GM19328 (cell line): ENCODE measurements around the gene MAP4K5.
"Not testable (repeated sequence)": the region's sequence is repeated elsewhere in the genome, so short reads cannot be mapped to it uniquely, and the experiment has no call there.

Source experiments
- ATAC-seq: cut with Tn5 transposase; IDR thresholded peaks from one replicate; pipeline ENCODE4 v1.9.1; 2021; ENCODE audit warnings: mild to moderate bottlenecking, moderate library complexity; ENCODE audit not compliant: unreplicated experiment

Gene MAP4K5

DNA sequence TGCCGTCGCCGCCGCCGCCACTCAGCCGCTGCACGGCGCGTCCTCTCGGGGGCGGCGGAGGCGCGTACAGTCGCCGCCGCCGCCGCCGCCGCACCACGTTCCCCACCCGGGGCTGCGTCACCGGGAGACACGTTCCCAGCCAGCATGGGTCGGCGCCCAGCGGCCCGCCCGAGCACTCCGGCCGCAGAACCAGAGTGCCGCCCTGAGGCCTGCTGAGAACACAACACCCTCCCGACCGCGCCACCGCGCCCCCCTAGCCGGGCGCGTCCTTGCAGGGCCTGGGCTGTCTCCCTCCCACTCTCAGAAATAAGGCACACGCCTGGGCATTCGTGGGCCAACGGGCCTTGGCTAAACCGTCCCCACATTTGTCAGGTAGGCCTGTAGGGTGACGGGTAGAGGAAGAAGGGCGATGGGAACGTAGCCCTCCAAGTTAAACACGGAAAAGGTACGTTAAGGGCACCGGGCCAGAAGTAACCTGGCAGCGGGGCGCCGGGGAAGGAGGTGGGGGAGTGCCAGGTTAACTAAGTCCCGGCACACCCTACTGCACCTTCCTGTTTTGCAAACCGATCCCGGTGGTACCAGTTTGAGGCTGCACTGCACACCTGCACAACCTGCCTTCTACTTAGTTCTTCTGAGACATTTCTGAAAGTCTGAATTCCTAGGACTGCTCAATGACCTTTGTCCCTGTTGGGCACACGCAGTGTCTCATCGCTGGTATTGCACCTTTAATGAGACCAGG lies at the start of gene MAP4K5:
TSS of gene MAP4K5 (minus strand) at position 68 of the 739 bp plus-strand sequence. CDS start 520 bp downstream, outside the sequence.
- ATAC-seq, result peak; percentile 97

DNA sequence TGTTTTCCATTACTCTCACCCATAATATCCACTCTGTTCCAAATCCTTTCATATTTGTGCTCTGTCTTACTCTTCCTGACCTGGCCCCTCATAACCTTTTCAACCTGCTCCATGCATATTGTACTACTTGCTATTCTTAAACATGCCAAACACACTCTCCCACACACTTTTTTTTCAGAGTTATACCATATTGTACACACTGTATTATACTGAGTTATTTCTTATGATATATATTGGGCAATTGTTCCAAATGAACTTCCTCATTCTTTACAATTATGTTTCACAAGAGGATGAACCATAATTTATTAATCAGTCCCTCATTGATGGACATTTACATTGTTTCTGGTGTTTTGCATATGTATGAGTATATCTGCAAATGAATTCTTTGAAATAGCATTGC lies 46.1 kb upstream of the MAP4K5 start:
- ATAC-seq, result no peak

- no peak for ATAC-seq
Observed at GRCh38 chr14:50577982-50578381, 45.6 kb upstream of the MAP4K5 start.

GRCh38 chr14:50575769-50576168 lies 43.4 kb upstream of the MAP4K5 start:
- ATAC-seq, result no peak

DNA sequence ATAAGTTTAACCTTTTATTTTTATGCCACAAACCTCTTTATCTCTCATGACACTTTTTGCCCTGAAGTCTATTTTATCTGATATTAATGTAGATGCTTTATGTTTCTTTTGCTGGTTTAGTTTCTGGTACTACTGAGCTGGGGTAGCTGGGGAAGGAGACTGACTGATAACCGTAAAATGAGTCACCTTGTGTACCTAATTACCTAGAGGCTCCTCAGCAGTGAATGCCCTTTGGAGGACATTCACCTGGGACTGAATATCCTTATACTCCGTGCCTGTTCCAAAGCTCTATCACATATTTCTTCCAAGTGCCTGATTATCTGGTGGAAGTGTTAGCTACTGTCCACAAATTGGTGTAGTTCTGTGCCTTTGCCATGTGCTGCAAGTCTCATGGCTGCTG lies 41.5 kb upstream of the MAP4K5 start:
- no peak for ATAC-seq

DNA sequence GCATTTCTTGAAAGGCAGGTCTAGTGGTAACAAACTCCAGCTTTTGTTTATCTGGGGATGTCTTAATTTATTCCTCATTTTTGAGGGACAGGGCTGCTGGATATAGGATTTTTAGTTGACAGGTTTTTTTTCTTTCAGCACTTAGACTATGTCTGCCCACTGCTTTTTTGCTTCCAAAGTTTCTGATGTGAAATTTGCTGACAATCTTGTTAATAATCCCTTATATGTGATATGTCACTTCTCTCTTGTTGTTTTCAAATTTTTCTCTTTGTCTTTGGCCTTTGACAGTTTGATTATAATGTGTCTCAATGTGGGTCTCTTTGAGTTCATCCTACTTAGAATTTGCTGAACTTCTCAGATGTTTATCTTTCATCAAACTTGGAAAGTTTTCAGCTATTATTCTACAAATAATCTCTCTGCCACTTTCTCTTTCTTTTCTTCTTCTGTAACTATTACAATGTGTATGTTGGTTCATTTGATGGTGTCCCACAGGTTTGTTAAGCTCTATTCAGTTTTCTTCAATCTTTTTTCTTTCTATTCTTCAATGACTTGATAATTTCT lies 37.4 kb upstream of the MAP4K5 start:
- ATAC-seq, result no peak

- no peak for ATAC-seq
Observed at GRCh38 chr14:50562841-50563240, 30.5 kb upstream of the MAP4K5 start.

- ATAC-seq, result peak; percentile 21
Observed at GRCh38 chr14:50560931-50561285, 28.5 kb upstream of the MAP4K5 start.

DNA sequence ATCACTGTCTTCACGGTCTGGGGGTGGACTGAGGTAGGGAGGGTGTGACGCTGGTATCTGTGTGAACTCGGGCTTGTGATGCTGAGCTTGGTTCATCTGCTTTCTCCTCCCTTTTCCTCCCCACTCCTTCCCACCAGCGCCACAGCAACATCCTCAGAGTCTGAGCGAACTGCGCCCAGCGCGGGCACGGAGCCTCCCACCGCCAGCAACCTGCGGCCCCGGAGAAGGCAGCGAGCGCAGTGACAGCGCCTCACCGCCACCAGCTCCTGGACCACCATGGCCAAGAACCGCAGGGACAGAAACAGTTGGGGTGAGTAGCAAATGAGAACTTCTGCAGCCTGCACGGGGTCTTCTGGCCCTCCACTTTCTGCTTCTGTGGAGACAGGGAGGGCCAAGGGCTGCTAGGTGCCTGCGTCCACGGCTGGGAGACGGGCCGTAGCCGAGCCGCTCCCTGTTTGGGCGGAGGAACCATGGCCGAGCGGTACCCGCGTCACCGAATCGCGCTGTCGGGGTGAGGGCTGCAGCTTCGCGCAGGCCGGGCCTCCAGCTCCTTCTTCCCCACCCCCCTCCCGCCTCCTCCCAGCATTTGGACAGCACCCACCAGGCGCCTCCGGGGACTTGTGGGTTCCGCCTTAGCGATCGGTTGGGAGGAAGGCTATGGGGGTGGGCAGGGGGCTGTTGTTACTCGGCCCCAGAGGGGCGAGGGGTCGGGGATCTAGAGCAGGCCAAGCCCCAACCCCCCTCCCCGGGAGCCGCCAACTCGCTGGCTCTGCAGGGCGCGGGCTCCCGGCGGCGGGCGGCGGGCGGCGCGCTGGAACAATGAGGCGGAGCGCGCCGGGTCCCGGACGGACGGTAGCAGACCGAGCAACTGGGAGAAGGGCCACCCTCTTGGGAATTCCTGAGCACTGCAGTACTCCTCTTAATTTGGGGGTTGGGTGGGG lies 27.9 kb upstream of the MAP4K5 start, which contains the start of gene ATL1:
TSS of gene ATL1 (plus strand) at position 156 of the 941 bp plus-strand sequence. CDS start at position 277, 121 bp downstream.
- ATAC-seq, result peak; percentile 48

- not testable (repeated sequence) for ATAC-seq
Observed at GRCh38 chr14:50552796-50553195, 20.4 kb upstream of the MAP4K5 start.

DNA sequence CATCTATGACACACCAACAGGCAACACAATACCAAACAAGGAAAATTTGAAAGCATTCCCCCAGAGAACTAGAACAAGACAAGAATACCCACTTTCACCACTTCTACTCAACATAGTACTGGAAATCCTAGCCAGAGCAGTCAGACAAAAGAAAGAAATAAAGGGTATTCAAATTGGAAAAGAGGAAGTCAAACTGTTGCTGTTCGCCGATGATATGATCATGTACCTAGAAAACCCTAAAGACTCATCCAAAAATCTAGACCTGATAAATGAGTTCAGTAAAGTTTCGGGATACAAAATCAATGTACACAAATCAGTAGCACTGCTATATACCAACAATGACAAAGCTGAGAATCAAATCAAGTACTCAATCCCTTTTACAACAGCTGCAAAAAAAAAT lies 19.5 kb upstream of the MAP4K5 start:
- no peak for ATAC-seq

DNA sequence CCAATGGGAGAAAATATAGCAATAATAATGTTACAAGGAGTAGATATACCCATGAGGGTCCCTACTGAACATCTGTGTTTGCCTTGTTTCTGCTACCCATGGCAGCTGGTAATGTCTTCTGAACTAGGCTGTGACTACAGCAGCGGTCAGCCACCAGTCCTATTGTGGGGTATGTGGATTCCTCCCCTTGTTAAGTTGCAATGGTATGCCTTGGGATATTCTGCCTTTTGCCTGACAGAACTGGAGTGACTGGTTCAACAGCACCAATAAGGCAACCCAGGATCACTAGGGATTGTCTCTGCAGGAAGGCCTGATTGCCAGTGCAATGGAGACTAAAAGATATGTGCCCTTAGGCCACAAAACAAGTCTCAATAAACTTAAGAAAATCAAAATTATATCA lies 17.9 kb upstream of the MAP4K5 start:
- ATAC-seq, result no peak

- no peak for ATAC-seq
Observed at GRCh38 chr14:50545618-50546017, 13.2 kb upstream of the MAP4K5 start.

DNA sequence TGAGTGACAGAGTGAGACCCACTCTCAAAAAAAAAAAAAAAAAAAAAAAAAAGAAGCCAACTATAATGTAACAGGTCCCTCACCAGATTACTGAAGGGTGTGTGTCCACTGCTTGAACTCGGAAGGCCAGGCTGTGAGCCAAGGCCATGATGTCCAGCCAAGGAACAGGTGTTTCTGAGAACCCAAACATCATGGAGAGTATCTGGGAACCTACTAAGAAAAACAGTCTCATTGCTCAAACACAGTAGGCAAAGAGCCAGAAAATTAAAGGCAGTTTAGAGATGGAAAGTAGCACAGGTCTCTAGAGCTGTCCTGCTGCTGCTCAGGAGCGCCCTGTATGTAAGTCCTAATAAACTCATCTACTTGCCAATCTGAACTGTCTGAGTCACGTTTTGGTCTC lies 12.5 kb upstream of the MAP4K5 start:
- ATAC-seq, result no peak

DNA sequence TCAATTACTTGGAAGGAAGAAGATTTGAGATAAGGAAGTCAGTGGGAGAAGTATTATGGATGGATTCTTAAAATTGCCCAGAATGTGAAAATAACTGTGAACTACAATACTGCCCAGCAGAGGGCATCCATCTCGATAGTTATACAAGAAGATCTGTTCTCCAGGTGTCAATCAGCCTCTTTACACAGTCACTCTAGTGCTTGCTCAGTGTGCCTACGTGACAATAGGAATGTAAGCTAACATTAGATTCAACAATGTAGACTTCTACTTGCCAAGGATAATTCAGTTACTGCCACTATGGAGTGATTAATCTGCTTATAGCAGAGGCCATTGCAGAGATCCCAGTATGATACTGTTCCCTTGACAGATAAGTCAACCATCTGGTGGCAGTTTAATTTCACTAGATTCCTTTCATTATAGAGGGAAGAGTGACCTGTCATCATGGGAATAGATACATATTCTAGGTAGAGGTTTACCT lies 10.6 kb upstream of the MAP4K5 start:
- ATAC-seq, result peak; percentile 70

DNA sequence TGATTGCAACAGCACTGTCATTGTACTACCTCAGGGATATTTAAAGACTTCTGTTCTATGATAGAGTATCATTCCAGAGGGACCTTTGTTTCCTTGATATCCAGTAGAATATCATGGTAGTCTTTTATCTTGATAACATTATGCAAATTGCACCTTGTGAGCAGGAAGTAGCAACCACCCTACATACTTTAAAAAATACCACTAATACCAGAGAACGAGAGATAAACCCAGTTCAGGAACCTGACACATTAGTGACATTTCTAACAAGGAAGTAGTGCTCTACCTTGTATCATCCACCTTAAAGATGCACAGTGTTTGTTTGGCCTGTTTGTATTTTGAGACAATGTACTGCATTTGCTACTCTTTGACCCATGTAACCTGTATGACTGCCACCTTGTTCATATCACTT lies 8.8 kb upstream of the MAP4K5 start:
- ATAC-seq, result no peak

GRCh38 chr14:50539051-50539450 lies 6.7 kb upstream of the MAP4K5 start:
- no peak for ATAC-seq

DNA sequence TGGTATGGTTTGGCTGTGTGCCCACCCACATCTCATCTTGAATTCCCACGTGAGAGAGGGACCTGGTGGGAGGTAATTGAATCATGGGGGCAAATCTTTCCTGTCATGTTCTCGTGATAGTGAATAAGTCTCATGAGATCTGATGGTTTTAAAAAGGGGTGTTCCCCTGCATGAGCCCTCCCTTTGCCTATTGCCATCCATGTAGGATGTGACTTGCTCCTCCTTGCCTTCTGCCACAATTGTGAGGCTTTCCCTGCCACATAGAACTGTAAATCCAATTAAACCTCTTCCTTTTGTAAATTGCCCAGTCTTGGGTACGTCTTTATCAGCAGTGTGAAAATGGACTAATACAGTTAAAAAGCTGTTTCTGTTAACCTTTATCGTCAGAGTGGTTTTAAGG lies 5.7 kb upstream of the MAP4K5 start:
- not testable (repeated sequence) for ATAC-seq

- ATAC-seq, result no peak
Observed at GRCh38 chr14:50534997-50535396, 2.6 kb upstream of the MAP4K5 start.

- no peak for ATAC-seq
Observed at GRCh38 chr14:50534416-50534815, 2.0 kb upstream of the MAP4K5 start.

GRCh38 chr14:50533806-50534205 lies 1.4 kb upstream of the MAP4K5 start:
- ATAC-seq, result no peak
